ENCODE data around the gene ATP11C. TPM values are rescaled to one million over a fixed set of nuclear protein-coding genes. Genes with fewer than 3 reads are reported as not detected.

Gene ATP11C
- total RNA-seq, 4 donors from 2014 or later: 6.4 to 26.0 (median 15.4) TPM

GRCh38 chrX:139795196-139795595, 137.7 kb downstream of the ATP11C start:
- WGBS, 2 donors (ENCODE audit: low coverage in 1 of 2): 59% methylated on average over 1 of the region's 1 CpG; no CpG with 5 or more reads in 1 of the 2 donors
- in situ Hi-C loops (cut with MboI; ENCODE audit: low pct_ligation_motif_present in 1 of 4, low pct_unique_long_range_greater_than_20kb in 1 of 4, low sequenced_read_pairs in 3 of 4): no loop called here
- Histone ChIP-seq H3K27ac (no peak overlapping the region), H3K4me3 (no peak overlapping the region), H3K27me3 (no peaks in the 10 kb centered on the region), H3K9me3 (no peaks in the 10 kb centered on the region), H3K36me3 (no peaks in the 10 kb centered on the region), H3K4me1 (no peaks in the 10 kb centered on the region)
- intact Hi-C loops (cut with DNase I; ENCODE audit: low total_unique reads): no loop called here
- TF ChIP-seq POLR2AphosphoS5 (IDR thresholded peaks at IDR 0.05) (no peak), POLR2A (IDR thresholded peaks at IDR 0.05) (no peak), EP300 (IDR thresholded peaks at IDR 0.05; ENCODE audit: low read depth) (no peak)
- TF ChIP-seq, protein P1, sequence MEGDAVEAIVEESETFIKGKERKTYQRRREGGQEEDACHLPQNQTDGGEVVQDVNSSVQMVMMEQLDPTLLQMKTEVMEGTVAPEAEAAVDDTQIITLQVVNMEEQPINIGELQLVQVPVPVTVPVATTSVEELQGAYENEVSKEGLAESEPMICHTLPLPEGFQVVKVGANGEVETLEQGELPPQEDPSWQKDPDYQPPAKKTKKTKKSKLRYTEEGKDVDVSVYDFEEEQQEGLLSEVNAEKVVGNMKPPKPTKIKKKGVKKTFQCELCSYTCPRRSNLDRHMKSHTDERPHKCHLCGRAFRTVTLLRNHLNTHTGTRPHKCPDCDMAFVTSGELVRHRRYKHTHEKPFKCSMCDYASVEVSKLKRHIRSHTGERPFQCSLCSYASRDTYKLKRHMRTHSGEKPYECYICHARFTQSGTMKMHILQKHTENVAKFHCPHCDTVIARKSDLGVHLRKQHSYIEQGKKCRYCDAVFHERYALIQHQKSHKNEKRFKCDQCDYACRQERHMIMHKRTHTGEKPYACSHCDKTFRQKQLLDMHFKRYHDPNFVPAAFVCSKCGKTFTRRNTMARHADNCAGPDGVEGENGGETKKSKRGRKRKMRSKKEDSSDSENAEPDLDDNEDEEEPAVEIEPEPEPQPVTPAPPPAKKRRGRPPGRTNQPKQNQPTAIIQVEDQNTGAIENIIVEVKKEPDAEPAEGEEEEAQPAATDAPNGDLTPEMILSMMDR (IDR thresholded peaks at IDR 0.05): no peak
- no peak for DNase-seq

GRCh38 chrX:139787601-139788000, 145.3 kb downstream of the ATP11C start:
- Histone ChIP-seq H3K9me3 (no peaks in the 10 kb centered on the region), H3K4me3 (no peak overlapping the region), H3K4me1 (no peaks in the 10 kb centered on the region), H3K27ac (no peak overlapping the region), H3K36me3 (no peaks in the 10 kb centered on the region), H3K27me3 (no peaks in the 10 kb centered on the region)
- TF ChIP-seq POLR2A (IDR thresholded peaks at IDR 0.05): no peak
- no peak for TF ChIP-seq POLR2AphosphoS5 (IDR thresholded peaks at IDR 0.05)
- TF ChIP-seq EP300 (IDR thresholded peaks at IDR 0.05; ENCODE audit: low read depth): no peak
- TF ChIP-seq, protein P1 (IDR thresholded peaks at IDR 0.05): no peak
- DNase-seq: no peak
- intact Hi-C loops (cut with DNase I; ENCODE audit: low total_unique reads) (no loop called here), in situ Hi-C loops (cut with MboI; ENCODE audit: low pct_ligation_motif_present in 1 of 4, low pct_unique_long_range_greater_than_20kb in 1 of 4, low sequenced_read_pairs in 3 of 4) (no loop called here)
- WGBS, 2 donors (ENCODE audit: low coverage in 1 of 2): 83 to 100% methylated on average over 2 of the region's 2 CpGs

DNA sequence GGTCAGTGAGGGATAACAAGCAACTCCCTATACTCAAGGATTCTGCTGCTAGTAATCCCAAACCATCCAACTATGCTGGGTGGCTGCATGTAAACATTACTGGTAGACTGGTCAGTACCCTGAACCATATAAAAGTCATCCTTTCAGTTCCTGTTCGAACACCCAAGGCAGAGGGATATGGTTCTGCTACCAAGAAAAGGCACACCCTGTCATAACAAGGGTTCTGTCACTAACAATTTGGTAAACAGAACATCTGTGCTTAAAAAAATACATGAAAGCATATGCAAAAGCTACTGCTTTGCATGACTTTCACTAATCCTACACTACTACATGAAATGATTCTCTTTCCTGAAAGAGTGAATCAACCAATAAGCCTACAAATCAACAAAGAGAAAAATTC, 148.0 kb downstream of the ATP11C start:
- DNase-seq: no peak
- in situ Hi-C loops (cut with MboI; ENCODE audit: low pct_ligation_motif_present in 1 of 4, low pct_unique_long_range_greater_than_20kb in 1 of 4, low sequenced_read_pairs in 3 of 4): no loop called here
- no peaks in the 10 kb centered on the region for H3K4me1 ChIP-seq
- 60% methylated on average over 1 of the region's 1 CpG; no CpG with 5 or more reads in 1 of the 2 donors for WGBS, 2 donors (ENCODE audit: low coverage in 1 of 2)
- intact Hi-C loops (cut with DNase I; ENCODE audit: low total_unique reads): no loop called here
- no peaks in the 10 kb centered on the region for H3K27me3 ChIP-seq
- H3K4me3 ChIP-seq: no peak overlapping the region
- H3K27ac ChIP-seq: no peak overlapping the region
- no peaks in the 10 kb centered on the region for H3K9me3 ChIP-seq
- no peaks in the 10 kb centered on the region for H3K36me3 ChIP-seq
- no peak for TF ChIP-seq POLR2A (IDR thresholded peaks at IDR 0.05)
- no peak for TF ChIP-seq POLR2AphosphoS5 (IDR thresholded peaks at IDR 0.05)
- TF ChIP-seq, protein P1 (IDR thresholded peaks at IDR 0.05): no peak
- TF ChIP-seq EP300 (IDR thresholded peaks at IDR 0.05; ENCODE audit: low read depth): no peak

DNA sequence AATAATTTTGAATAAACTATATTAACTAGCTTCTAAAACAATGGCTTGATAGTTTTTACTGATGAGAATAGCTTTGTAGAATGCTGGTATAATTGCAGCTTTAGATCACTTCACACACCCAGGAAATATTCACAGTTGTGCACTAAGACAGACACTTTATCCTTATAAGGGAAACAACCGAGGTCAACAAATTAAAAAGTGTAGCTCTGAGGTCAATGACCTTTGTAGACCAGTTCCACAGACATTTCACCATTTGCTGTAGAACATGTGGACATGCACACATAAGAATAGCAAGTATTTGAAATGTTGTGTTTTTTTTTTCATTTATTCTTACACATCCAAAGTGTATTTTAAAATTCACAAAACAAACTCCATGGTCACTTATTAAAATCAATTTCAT, 148.9 kb downstream of the ATP11C start:
- in situ Hi-C loops (cut with MboI; ENCODE audit: low pct_ligation_motif_present in 1 of 4, low pct_unique_long_range_greater_than_20kb in 1 of 4, low sequenced_read_pairs in 3 of 4): no loop called here

More for the DNA sequence above, 148.9 kb downstream of the ATP11C start:
- no peaks in the 10 kb centered on the region for H3K9me3 ChIP-seq
- no peaks in the 10 kb centered on the region for H3K36me3 ChIP-seq
- WGBS, 2 donors (ENCODE audit: low coverage in 1 of 2): 56% methylated on average over 1 of the region's 1 CpG; no CpG with 5 or more reads in 1 of the 2 donors
- no peaks in the 10 kb centered on the region for H3K4me1 ChIP-seq
- intact Hi-C loops (cut with DNase I; ENCODE audit: low total_unique reads): no loop called here
- DNase-seq: no peak
- H3K27ac ChIP-seq: no peak overlapping the region
- H3K27me3 ChIP-seq: no peaks in the 10 kb centered on the region
- no peak overlapping the region for H3K4me3 ChIP-seq
- TF ChIP-seq, protein P1 (IDR thresholded peaks at IDR 0.05): no peak
- no peak for TF ChIP-seq POLR2A (IDR thresholded peaks at IDR 0.05)
- TF ChIP-seq EP300 (IDR thresholded peaks at IDR 0.05; ENCODE audit: low read depth): no peak
- TF ChIP-seq POLR2AphosphoS5 (IDR thresholded peaks at IDR 0.05): no peak

Data from transverse colon (tissue), 4 donors.